BLaER1 treated with 17β-estradiol and CSF1 and Interleukin-3, amounts not matched to agents 10 nM and 100 nM (cell line): ENCODE results near the gene IL3RA.
"Not testable (repeated sequence)": the region's sequence is repeated elsewhere in the genome, so short reads cannot be mapped to it uniquely, and the experiment has no call there.

Experiments used
- H3K27ac ChIP-seq, 11 experiments: shearing (Covaris generic); formaldehyde crosslinking; 2 replicates each; pipeline ENCODE4 v1.8.1; 2022
- H3K27me3 ChIP-seq, 11 experiments: shearing (Covaris generic); formaldehyde crosslinking; 2 replicates each; pipeline ENCODE4 v1.8.1; 2022
- H3K36me3 ChIP-seq, 11 experiments: shearing (Covaris generic); formaldehyde crosslinking; 2 replicates each; pipeline ENCODE4 v1.8.1; 2022
- H3K4me1 ChIP-seq, 10 experiments: shearing (Covaris generic); formaldehyde crosslinking; 2 replicates each; pipeline ENCODE4 v1.8.1; 2022
- H3K4me2 ChIP-seq, 11 experiments: shearing (Covaris generic); formaldehyde crosslinking; 2 replicates each; pipeline ENCODE4 v1.8.1; 2022
- H3K4me3 ChIP-seq, 10 experiments: shearing (Covaris generic); formaldehyde crosslinking; 2 replicates each; pipeline ENCODE4 v1.8.1; 2022
- H3K9ac ChIP-seq, 11 experiments: shearing (Covaris generic); formaldehyde crosslinking; 2 replicates each; pipeline ENCODE4 v1.8.1; 2022
- H3K9me3 ChIP-seq, 11 experiments: shearing (Covaris generic); formaldehyde crosslinking; replicated peaks in 1 of 11; 2 replicates each; pipeline ENCODE4 v1.8.1; 2022
- H4K20me1 ChIP-seq, 11 experiments: shearing (Covaris generic); formaldehyde crosslinking; 2 replicates each; pipeline ENCODE4 v1.8.1; 2022
- Cebpa-rat ChIP-seq, 11 experiments: shearing (Covaris generic); IDR thresholded peaks; 2 replicates each; pipeline ENCODE4 v1.8.1; 2022

IL3RA gene

DNA sequence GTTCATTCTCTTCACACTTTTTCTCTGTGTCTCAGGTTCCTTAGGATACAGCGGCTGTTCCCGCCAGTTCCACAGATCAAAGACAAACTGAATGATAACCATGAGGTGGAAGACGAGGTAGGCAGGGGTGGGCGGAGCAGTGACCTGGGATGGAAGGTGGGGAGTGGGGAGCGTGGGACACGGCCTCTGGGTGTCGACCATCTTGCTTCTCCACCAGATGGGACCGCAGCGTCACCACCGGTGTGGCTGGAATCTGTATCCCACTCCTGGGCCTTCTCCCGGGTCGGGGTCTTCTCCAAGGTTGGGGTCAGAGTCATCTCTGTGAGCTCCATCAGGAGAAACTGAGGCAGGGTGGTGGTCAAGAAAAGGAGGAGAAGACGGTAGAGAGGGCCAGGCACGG is 31.2 kb upstream of the IL3RA start:
- TF ChIP-seq Cebpa-rat (IDR thresholded peaks at IDR 0.05) = no peak
- Histone ChIP-seq H4K20me1 (no peaks in the 10 kb centered on the region), H3K27ac (no peak overlapping the region), H3K4me2 (no peak overlapping the region), H3K9me3 (peaks cover 3 to 18% (median 9%) of the 10 kb centered on the region in 11 experiments; a peak in 17 of 22 replicates), H3K27me3 (no peaks in the 10 kb centered on the region), H3K4me1 (no peaks in the 10 kb centered on the region), H3K9ac (no peak overlapping the region), H3K36me3 (peaks cover 0 to 10% (median 0%) of the 10 kb centered on the region in 11 experiments; a peak in 3 of 22 replicates), H3K4me3 (no peak overlapping the region)

DNA sequence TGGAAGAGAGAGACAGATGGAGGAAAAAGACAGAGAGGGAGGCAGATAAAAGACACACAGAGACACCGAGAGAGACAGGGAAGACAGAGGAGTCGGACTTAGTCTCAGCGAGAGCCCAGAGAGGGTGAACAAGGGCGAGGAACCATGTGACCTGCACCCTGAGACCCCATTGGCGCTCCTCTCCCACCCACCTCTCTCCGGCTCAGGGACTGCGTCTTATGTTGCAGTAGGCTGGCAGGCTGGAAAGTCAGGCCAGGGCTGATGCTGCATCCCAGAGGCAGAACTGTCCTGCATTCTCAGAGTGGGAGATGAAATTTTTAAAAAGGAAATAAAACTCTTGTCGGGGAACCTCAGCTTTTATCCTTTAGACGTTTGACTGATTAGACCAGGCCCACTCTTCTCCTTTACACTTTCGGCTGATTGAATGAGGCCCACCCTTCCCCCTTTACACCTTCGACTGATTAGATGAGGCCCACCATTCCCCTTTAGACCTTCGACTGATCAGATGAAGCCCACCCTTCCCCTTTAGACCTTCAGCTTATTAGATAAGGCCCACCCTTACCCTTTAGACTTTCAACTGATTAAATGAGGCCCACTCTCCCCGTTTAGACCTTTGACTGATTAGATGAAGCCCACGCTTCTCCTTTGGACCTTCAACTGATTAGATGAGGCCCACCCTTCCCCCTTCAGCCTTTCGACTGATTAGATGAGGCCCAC is 29.5 kb upstream of the IL3RA start:
- no peak overlapping the region for H3K27ac ChIP-seq
- H4K20me1 ChIP-seq = no peaks in the 10 kb centered on the region
- H3K36me3 ChIP-seq = peaks cover 0 to 7% (median 0%) of the 10 kb centered on the region in 11 experiments; a peak in 1 of 22 replicates
- H3K27me3 ChIP-seq = no peaks in the 10 kb centered on the region
- no peak overlapping the region for H3K4me2 ChIP-seq
- no peaks in the 10 kb centered on the region for H3K4me1 ChIP-seq
- peaks cover 0 to 14% (median 8%) of the 10 kb centered on the region in 11 experiments; a peak in 12 of 22 replicates for H3K9me3 ChIP-seq
- no peak overlapping the region for H3K9ac ChIP-seq
- no peak overlapping the region for H3K4me3 ChIP-seq
- no peak for TF ChIP-seq Cebpa-rat (IDR thresholded peaks at IDR 0.05)

DNA sequence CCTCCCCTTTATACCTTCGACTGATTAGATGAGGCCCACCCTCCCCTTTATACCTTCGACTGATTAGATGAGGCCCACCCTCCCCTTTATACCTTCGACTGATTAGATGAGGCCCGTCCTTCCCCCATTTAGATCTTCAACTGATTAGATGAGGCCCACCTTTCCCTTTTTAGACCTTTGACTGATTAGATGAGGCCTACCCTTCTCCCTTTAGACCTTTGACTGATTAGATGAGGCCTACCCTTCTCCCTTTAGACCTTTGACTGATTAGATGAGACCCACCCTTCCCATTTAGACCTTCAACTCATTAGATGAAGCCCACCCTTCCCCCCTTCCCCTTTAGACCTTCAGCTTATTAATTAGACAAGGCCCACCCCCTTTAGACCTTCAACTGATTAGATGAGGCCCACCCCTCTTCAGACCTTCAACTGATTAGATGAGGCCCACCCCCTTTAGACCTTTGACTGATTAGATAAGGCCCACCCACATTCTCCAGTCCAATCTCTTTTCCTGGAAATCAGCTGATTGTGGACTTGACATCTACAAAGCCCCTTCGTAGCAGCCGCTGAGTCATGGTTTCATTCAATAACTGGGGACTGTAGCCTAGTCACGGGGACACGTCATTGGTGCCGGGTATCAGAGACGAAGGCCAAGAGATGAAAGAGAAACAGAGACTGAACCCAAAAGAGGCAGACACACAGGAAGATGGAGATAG is 28.8 kb upstream of the IL3RA start:
- Histone ChIP-seq H3K27me3 (no peaks in the 10 kb centered on the region), H4K20me1 (no peaks in the 10 kb centered on the region), H3K36me3 (peaks cover 0 to 7% (median 0%) of the 10 kb centered on the region in 11 experiments; a peak in 1 of 22 replicates), H3K27ac (no peak overlapping the region), H3K9ac (no peak overlapping the region), H3K9me3 (peaks cover 0 to 14% (median 8%) of the 10 kb centered on the region in 11 experiments; a peak in 12 of 22 replicates), H3K4me1 (peaks cover 0 to 4% (median 2%) of the 10 kb centered on the region in 10 experiments; a peak in 3 of 20 replicates), H3K4me2 (no peak overlapping the region), H3K4me3 (no peak overlapping the region)
- no peak for TF ChIP-seq Cebpa-rat (IDR thresholded peaks at IDR 0.05)

DNA sequence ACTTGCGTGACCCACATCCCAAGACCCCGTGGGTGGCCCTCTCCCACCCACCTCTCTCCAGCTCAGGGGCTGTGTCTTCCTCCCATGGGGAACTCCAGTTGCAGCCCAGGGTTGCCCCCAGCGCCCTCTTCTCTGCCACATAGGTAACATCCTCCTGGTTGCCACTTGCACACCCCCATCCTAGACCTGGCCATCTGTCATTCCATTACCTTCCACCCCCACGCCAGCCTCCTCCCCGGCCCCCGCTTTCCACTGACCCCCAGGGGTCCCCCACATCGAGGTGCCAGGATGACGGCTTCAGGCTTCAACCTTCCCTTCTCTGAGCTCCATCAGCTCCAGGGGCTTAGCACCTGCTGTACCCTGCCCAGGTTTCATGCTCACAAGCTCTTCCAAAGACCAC is 28.1 kb upstream of the IL3RA start:
- H3K36me3 ChIP-seq = peaks cover 0 to 7% (median 0%) of the 10 kb centered on the region in 11 experiments; a peak in 1 of 22 replicates
- no peak overlapping the region for H3K27ac ChIP-seq

DNA sequence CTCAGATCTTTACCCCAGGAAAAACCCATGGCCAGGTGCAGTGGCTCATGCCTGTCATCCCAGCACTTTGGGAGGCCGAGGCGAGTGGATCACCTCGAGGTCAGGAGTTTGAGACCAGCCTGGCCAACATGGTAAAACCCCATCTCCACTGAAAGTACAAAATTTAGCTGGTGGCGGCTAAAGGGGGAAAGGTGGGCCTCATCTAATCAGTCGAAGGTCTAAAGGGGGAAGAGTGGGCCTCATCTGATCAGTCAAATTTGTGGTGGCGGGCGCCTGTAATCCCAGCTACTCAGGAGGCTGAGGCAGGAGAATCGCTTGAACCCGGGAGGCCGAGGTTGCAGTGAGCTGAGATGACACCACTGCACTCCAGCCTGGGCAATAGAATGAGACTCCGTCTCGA is 27.7 kb upstream of the IL3RA start:
- H3K4me2 ChIP-seq, H3K36me3 ChIP-seq, H3K4me1 ChIP-seq, H3K9ac ChIP-seq, H3K27me3 ChIP-seq, H4K20me1 ChIP-seq, H3K27ac ChIP-seq, H3K4me3 ChIP-seq: not testable (repeated sequence)
- H3K9me3 ChIP-seq = peaks cover 0 to 14% (median 8%) of the 10 kb centered on the region in 11 experiments; a peak in 13 of 22 replicates

More for the DNA sequence above, 28.1 kb upstream of the IL3RA start:
- no peak overlapping the region for H3K4me2 ChIP-seq
- TF ChIP-seq Cebpa-rat (IDR thresholded peaks at IDR 0.05) = no peak
- no peaks in the 10 kb centered on the region for H3K27me3 ChIP-seq
- no peak overlapping the region for H3K4me3 ChIP-seq
- no peak overlapping the region for H3K9ac ChIP-seq
- peaks cover 0 to 14% (median 8%) of the 10 kb centered on the region in 11 experiments; a peak in 12 of 22 replicates for H3K9me3 ChIP-seq
- no peaks in the 10 kb centered on the region for H4K20me1 ChIP-seq
- H3K4me1 ChIP-seq = peaks cover 0 to 7% (median 3%) of the 10 kb centered on the region in 10 experiments; a peak in 3 of 20 replicates

DNA sequence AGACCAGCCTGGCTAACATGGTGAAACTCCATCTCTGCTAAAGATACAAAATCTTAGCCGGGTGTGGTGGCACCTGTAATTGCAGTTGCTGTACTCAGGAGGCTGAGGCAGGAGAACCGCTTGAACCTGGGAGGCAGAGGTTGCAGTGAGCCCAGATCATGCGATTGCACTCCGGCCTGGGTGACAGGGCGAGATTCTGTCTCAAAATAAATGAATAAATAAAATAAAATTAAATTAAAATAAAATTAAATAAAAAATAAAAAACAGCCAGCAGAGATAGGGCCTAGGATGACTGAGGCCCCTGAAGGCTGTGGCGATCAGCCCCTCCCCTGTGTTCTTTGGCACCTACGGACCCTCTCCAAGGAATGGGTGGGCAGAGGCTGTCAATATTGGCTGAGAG is 22.8 kb upstream of the IL3RA start:
- no peaks in the 10 kb centered on the region for H3K27me3 ChIP-seq
- H3K9ac ChIP-seq = no peak overlapping the region
- H3K9me3 ChIP-seq = peaks cover 0 to 22% (median 6%) of the 10 kb centered on the region in 11 experiments; a peak in 10 of 22 replicates
- H3K36me3 ChIP-seq = no peaks in the 10 kb centered on the region; a peak in 1 of 22 replicates
- H3K4me1 ChIP-seq = peaks cover 0 to 27% (median 16%) of the 10 kb centered on the region in 10 experiments; a peak in 16 of 20 replicates
- H4K20me1 ChIP-seq = no peaks in the 10 kb centered on the region
- H3K4me3 ChIP-seq = no peak overlapping the region
- TF ChIP-seq Cebpa-rat (IDR thresholded peaks at IDR 0.05) = no peak
- H3K27ac ChIP-seq = no peak overlapping the region
- H3K4me2 ChIP-seq = no peak overlapping the region

DNA sequence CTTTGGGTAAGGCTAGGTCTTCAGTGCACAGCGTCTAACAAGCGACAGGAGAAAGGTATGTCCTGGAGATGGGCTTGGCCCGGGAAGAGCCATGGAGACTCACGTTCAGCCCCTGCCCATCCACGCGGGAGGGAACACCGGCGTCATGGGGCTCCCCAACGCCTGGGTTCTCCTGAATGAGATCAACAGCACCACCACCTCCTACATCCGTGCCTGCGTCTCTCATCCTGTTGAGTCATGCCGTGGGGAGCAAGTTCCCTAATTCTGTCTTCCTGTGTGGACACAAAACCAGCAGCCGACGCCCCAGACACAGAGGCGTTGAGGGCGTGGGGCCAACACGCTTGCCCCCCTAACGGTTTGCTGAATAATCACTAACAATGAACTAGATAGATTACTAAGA is 20.1 kb upstream of the IL3RA start:
- Histone ChIP-seq H3K27ac (peak overlapping the region in 10 of 11 experiments; percentile 1 to 91 (median 68); a peak in 18 of 22 replicates), H4K20me1 (no peaks in the 10 kb centered on the region), H3K4me2 (peak overlapping the region in 8 of 11 experiments; percentile 51 to 81 (median 74); a peak in 16 of 22 replicates), H3K4me1 (peaks cover 0 to 48% (median 28%) of the 10 kb centered on the region in 10 experiments; a peak in 16 of 20 replicates), H3K9ac (peak overlapping the region in 5 of 11 experiments; percentile 24 to 68 (median 53); a peak in 7 of 22 replicates), H3K27me3 (no peaks in the 10 kb centered on the region), H3K4me3 (peak overlapping the region in 2 of 10 experiments; percentile 42 to 48; a peak in 3 of 20 replicates), H3K36me3 (no peaks in the 10 kb centered on the region), H3K9me3 (peaks cover 0 to 32% (median 8%) of the 10 kb centered on the region in 11 experiments; a peak in 12 of 22 replicates)
- no peak for TF ChIP-seq Cebpa-rat (IDR thresholded peaks at IDR 0.05)

DNA sequence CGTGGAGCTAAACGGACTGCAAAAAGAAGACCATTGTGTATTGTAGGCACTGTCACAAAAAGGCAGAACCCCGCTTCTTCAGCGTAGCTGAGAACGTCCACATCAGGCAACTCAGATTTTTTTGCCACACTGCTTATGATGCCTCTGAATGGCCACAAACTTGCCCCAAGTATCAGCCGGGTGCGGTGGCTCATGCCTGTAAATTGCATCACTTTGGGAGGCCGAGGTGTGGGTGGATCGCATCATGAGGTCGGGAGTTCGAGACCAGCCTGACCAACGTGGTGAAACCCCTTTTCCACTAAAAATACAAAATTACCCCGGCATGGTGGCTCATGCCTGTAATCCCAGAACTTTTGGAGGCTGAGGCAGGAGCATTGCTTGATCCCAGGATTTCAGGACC is 14.9 kb upstream of the IL3RA start:
- H3K9me3 ChIP-seq = peaks cover 0 to 28% (median 5%) of the 10 kb centered on the region in 11 experiments; a peak in 10 of 22 replicates
- H3K36me3 ChIP-seq = no peaks in the 10 kb centered on the region
- no peak overlapping the region for H3K4me3 ChIP-seq
- peak overlapping the region in 5 of 11 experiments; percentile 13 to 78 (median 70); a peak in 6 of 22 replicates for H3K27ac ChIP-seq
- H3K9ac ChIP-seq = no peak overlapping the region
- no peak for TF ChIP-seq Cebpa-rat (IDR thresholded peaks at IDR 0.05)
- no peaks in the 10 kb centered on the region for H4K20me1 ChIP-seq
- peak overlapping the region in 5 of 11 experiments; percentile 21 to 83 (median 79); a peak in 7 of 22 replicates for H3K4me2 ChIP-seq
- peaks cover 16 to 76% (median 56%) of the 10 kb centered on the region in 10 experiments; a peak in 19 of 20 replicates for H3K4me1 ChIP-seq
- H3K27me3 ChIP-seq = no peaks in the 10 kb centered on the region

DNA sequence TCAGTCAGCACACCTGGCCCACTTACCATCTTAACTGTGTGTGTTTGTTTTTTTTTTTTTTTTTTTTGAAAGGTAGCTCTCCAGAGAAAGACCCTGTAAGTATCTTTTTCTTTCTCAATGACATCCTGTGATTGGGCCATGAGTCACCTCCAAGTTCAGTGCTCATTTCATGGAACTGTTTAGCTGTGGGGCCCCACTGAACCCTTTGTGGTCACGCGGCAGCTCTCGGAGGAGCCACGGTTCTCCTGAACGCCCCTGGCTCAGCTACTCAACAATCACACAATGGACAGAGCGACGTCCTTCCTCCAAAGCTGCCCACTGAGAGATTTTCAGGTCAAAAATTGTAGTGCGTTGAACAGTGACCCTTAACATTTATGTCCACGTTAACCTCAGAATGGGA is 14.2 kb upstream of the IL3RA start:
- no peak for TF ChIP-seq Cebpa-rat (IDR thresholded peaks at IDR 0.05)
- Histone ChIP-seq H3K36me3 (no peaks in the 10 kb centered on the region), H3K9ac (peak overlapping the region in 3 of 11 experiments; percentile 26 to 51 (median 47); a peak in 7 of 22 replicates), H3K4me2 (peak overlapping the region in 9 of 11 experiments; percentile 24 to 83 (median 71); a peak in 15 of 22 replicates), H3K27ac (peak overlapping the region in 6 of 11 experiments; percentile 49 to 75 (median 50); a peak in 10 of 22 replicates), H3K9me3 (peaks cover 0 to 22% (median 1%) of the 10 kb centered on the region in 11 experiments; a peak in 8 of 22 replicates), H3K27me3 (no peaks in the 10 kb centered on the region), H3K4me1 (peaks cover 23 to 69% (median 55%) of the 10 kb centered on the region in 10 experiments), H4K20me1 (no peaks in the 10 kb centered on the region), H3K4me3 (no peak overlapping the region)
